Endothelial cell of umbilical vein (primary cell): ENCODE results near the gene RAB11FIP3.

Source experiments
- CTCF ChIP-seq, 2 donors: IDR thresholded peaks; 1 replicate in 1 of 2; 2 replicates in 1 of 2; pipeline ENCODE4 v1.5.1; 2011; ENCODE audit warnings: low read length in 2 of 2, mild to moderate bottlenecking in 2 of 2, moderate library complexity in 2 of 2, control low read depth in 1 of 2, inconsistent platforms in 1 of 2, low read depth in 1 of 2; ENCODE audit not compliant: insufficient read depth in 1 of 2; ENCODE audit errors: extremely low read depth in 1 of 2
- EZH2 ChIP-seq: IDR thresholded peaks from 2 replicates; pipeline ENCODE4 v1.6.1; 2012; ENCODE audit warnings: borderline replicate concordance, low read depth, mild to moderate bottlenecking, moderate library complexity, low read length, inconsistent platforms; ENCODE audit not compliant: severe bottlenecking
- FOS ChIP-seq: IDR thresholded peaks from 2 replicates; pipeline ENCODE4 v1.6.1; 2011; ENCODE audit warnings: mild to moderate bottlenecking, low read length, moderate library complexity, borderline replicate concordance; ENCODE audit not compliant: insufficient read depth
- JUN ChIP-seq: IDR thresholded peaks from 2 replicates; pipeline ENCODE4 v1.6.1; 2011; ENCODE audit warnings: borderline replicate concordance, low read depth; ENCODE audit not compliant: insufficient read length, insufficient read depth
- MAX ChIP-seq: IDR thresholded peaks from 2 replicates; pipeline ENCODE4 v1.6.1; 2011; ENCODE audit not compliant: insufficient read depth, insufficient read length
- POLR2A ChIP-seq: IDR thresholded peaks from 2 replicates; pipeline ENCODE4 v1.6.1; 2012; ENCODE audit warnings: low read depth, mild to moderate bottlenecking, control low read depth, low read length
- POLR2AphosphoS5 ChIP-seq: IDR thresholded peaks from 2 replicates; pipeline ENCODE4 v1.6.1; 2012; ENCODE audit warnings: low read depth, mild to moderate bottlenecking, control low read depth, low read length, moderate library complexity; ENCODE audit not compliant: insufficient read depth

GRCh38 chr16:556474-557173 is 131.2 kb downstream of the RAB11FIP3 start:
- TF ChIP-seq CTCF (IDR thresholded peaks at IDR 0.05; ENCODE audit: extremely low read depth in 1 of 2, insufficient read depth in 1 of 2, low read depth in 1 of 2, low read length in 2 of 2) (no peak), EZH2 (no peak), POLR2A (no peak), MAX (no peak), POLR2AphosphoS5 (no peak), JUN (no peak), FOS (no peak)
